Fibroblast of skin of scalp (primary cell): ENCODE data around the gene DAB1.

Experiments used
- DNase-seq: peaks from one replicate; pipeline ENCODE4 v3.0.0-alpha.2; 2013

The DAB1 gene

DNA sequence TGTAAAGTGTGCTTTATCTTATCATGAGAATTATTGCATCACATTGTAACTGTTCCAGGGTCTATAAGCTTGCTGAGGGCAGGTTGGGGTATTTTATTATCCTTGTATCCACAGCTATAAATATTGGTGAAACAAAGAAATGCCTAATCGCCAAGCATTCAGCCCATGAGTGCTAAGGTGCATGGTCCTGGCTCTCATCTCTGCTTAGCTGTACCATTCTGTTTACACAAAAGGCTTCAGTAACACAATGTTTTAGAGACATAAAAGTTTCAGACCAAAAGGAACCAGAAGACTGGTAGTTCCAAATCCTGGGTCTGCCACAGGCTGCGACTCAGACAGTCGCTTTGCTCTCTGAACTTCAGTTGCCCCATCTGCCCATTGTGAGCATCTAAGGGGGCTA, 358.4 kb downstream of the DAB1 start:
- no peak for DNase-seq

DNA sequence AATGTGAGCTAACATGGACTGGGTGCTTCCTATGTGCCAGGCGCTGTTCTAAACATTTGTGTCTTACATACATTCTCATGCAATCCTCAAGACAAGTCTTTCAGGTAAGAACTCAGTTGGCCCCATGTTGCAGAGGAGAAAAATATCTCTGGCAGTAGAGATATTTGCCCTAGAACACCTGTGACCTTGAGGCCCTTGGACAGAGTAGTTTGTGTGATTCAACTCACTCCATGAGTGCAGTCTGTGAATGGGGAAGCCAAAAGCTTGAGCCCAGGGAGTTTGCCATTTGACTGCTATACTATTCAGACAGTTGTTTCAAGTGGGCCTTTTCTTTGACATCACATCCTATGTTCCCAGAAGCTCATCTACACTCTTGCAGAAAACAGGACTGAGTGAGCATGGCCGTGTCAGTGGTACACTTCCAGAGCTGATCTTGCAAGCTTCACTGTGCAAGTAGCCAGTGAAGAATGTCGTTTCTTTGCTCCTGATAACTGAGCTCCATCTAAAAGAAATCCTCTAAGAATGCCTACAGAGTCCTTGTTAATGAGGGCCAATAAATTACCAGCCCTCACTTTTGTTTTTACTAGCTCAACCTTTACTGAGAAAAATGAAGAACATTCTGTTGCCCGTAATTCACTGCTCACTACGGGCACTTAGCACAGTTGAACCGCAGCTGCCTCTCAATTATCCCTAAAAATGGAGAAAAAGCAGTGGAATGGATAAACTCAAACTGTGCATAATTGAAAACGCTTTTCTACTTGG, 359.3 kb downstream of the DAB1 start:
- no peak for DNase-seq

DNA sequence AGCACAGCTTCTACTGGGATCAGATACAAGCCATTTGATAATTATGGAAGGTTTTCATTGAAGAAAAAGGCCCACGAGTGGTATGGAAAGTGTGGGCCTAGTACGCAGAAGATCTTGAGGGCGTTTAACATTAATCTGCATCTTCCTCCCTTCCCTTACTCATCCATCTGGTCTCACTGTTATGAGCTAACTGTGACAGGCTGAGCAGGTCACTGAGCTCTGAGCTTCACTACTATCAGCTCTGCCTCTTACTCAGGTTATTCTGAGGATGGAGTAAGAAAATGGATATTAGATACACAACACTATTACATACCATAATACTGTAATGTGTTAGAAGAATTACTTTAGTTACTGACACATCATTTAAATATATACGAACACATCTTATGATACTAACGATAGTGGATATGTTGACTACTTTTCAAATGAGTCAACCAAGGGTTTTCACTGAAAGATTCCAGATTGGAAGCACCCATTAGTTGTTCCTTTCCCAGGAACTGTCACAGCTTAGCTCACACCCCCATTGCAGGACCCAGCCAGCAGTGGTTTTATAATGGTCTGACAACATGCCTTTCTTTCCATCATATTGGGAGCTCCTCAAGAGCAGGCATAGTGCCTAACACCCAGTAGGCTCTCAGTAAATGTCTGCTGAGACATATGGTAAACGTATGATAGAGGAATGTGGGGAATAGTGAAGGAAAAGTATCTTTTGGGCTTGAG, 360.3 kb downstream of the DAB1 start:
- DNase-seq: peak; percentile 29

DNA sequence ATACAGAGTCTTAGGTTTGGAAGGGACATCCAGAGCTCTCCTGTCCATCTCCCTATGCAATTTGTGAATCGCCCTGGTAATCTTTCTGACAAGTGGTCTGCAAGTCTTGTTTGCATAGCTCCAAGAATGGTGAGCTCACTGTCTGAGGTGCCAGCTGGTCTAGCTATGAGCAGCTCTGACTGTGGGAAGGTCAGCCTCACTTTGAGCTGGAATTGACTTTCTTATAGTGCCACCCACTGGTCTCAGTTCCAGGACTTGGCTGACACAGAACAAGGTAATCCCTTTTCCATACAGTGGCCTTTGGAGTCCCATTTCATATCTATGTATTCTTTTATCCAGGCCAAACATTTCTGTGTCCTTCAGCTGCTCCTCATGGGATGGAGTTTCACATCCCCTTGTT, 362.5 kb downstream of the DAB1 start:
- DNase-seq: peak; percentile 51

DNA sequence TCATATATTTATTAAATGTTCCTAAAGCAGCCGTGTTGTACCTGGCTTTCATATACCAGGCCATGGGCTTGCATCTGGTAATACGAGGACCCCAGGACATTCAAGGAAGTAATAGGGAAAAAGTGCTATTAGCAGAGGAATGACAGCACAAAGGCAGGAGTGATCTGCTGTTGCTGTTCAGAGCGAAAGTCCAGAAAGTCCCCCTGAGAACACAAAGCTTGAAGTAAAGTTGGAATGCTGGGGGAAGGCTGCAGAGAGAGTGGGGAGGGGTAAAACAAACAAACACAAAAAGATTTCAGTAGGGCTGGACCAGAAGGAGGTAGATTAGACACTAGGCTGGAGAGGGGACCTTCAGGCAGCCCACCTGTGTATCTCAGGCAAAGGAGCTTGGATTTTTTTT, 363.4 kb downstream of the DAB1 start:
- no peak for DNase-seq

DNA sequence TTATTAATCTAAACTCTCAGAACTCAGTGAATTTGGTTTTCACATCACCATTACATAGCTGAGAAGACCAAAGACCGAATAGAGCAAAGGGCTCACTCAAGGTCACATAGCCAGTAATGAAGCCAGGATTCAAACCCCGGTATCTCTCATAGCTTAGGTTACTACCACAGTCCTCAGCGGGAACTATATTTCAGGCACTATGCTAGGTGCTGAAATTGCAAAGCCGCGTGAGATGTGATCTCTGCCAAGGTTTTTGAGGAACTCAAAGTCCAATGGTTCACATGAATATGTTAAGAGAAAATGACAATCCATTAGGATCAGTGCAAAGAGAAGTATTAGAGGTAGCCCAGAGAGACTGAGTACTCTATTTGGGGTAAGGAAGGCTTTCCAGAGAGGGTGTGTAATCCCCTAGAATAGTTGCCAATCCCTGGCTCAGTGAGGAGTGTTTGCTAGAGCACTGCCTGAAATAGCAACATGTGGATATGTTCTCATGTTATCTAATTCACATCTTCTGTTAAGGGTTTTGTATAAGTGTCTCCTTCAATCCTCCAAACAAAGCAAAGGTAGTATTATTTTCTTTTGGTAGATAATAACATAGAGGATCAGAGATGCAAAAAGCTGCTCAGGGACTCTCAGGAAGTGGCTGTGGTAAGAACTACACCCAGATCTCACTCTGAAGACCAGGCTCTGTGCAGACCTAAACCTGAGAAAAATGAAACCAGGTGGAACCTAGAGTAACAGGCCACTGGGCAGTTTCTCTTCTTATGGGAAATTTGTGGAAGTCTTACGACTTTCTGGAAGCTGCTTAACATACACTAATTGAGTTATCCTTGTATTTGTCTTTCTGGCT, 365.0 kb downstream of the DAB1 start:
- no peak for DNase-seq

DNA sequence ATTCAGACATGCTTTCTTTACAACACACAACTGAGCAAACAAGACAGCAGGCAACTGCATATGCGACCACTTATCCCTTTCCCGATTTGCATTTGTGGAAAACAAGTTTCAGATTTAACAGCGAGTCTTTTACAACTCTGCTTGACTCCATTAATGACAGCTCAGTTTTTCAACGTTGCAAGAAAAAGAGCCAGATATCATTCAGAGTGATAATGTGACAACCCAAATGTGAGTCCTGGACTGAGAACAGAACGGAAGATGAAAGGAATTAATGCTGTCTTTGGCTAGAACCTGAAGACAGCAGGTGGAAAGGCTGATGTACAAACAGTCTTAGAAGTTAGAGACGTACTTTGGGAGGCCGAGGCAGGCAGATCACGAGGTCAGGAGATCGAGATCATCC, 375.0 kb downstream of the DAB1 start:
- no peak for DNase-seq

DNA sequence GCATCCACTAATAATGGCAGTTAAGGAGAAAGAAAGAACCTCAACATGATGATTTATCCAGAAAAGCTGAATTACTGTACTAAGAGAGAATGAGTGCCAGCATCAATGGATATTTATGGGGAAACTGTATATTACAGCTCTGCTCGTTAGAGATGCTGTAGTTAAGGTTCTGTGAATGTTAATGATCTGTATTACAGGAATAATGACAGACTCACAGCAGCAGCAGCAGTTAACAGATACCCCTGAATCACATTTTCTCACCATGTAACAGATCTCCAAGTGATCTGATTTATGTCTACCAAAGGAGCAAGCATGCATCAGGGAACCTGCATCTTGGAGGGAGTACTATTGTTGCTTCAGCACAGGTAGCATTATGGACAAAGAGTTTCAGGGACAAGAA, 377.4 kb downstream of the DAB1 start:
- no peak for DNase-seq

DNA sequence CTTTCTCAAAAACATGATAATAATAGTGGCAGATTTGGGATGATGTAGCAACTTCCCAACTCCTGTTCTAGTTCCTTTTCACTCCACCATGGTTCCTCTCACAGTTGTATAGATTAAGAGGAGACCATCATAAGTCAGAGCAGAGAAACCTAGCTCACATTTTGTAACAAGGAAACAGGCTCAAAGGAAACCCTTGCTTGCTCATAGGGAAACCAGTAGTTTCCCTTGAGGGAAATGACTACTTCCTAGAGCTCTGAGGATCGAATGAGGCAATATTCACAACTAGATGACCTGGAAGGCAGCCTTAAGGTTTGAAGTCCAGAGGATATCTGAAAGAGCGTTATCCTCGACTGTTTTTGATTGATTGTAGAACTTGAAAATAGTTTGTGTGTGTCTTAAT, 382.0 kb downstream of the DAB1 start:
- no peak for DNase-seq

DNA sequence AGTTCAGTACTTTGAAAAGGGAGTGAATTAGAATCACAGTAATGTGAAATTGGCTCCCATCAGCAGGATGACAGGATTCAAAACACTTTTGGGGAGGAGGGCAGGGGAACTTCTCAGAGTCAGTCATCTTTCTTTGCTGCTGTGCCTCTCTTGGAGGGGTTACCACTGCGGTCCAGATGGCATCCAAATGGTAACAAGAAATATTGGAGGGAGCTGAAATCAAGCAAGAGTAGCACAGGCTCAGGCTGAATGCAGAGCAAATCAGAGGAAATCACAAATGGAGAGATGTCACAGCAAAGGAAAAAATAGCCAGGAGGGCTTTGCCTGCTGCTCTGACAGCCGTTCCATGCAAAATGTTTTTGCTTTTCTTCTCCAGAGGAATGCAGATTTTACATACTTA, 383.0 kb downstream of the DAB1 start:
- DNase-seq: no peak

DNA sequence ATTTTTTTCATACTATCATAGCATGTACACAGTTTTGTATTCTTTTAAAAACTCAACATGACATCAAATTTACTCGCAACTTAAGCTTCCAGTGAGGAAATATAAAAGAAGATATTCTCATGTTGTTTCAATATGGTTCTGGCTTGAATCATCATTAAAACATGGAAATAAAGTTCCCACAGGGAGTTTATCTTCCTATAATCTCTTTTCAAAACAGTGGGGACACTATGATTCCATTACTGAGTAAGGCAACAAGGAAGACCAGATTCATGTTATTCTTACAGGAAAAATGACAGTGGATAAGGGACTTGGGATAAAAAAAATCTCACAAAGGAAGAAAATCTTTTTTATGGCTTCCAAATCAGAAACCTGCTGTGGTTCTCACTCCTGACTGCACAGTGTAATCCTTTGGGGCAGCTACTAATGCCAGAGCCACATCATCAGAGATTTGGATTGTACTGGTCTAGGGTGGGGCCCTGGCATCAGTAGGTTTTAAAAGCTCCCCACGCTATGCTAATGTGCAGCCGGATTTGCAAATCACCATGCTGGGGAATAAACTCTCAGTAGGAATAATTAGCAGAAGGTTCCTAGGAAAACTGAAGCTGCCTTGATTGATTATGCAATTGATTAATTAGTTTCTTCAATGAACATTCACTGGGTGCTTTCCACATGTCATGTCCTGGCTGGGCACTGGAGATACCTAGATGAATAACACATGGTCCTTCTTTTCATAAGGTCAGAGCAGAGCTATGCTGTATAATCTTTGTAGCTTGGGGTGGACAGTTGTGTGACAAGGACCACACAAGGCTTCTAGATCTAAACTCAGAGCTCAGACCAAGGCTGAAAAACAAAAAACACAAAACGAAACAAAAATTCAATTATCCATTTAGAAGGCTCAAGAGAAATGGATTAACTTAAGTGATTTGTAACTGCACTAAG, 386.9 kb downstream of the DAB1 start:
- peak; percentile 32 for DNase-seq

DNA sequence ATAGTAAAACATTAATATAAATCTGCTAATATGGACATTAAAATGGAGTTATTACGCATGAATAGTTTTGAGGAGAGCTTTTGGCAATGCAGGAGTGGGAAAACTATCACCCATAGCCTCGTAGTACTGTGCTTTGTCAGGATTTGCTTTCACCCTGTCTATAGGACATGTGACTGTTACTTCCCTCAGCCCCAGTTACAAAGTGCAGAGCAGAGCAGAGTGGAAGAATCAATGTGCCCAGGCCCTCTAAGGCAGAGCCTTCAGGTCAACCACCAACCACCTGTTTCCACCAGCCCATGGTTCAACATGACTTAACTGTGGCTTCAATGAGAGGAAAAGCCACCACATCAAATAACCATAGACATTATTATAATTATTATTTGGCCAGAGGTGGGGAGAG, 389.1 kb downstream of the DAB1 start:
- DNase-seq: no peak

DNA sequence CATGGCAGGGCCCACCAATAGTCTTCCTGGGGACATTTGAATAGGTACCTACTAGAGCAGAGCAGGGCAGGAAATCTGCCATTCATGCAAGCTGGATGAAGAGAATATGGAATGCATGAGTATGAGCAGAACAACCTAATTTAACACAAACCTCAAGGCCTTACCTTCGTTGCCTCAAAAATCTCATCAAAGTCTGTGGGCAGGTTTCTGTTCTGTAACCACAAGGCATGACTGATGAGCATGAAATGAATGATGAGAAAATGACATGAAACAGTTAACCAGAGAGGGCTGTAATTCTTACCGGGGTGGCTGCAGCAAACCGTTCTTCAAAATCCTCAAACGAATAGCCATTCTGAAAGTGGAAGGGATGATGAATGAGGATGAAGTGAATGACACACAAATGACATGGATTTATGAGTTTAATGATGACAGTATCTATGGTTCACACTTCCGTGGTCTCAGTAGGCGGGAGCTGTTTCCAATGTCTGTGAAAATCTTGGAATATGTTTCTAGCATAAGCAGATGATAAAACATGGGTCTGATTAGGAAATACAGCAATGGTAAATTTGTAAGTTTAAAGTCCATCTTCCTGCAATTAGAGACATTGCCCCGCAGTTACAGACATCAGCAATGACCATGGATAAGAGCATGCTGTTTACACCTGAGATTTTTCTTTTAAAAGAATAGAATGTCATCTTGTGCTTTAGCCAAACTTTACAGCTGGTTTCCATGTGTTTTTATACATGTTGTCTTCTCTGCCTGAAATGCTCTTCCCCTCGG, 390.4 kb downstream of the DAB1 start:
- DNase-seq: no peak

DNA sequence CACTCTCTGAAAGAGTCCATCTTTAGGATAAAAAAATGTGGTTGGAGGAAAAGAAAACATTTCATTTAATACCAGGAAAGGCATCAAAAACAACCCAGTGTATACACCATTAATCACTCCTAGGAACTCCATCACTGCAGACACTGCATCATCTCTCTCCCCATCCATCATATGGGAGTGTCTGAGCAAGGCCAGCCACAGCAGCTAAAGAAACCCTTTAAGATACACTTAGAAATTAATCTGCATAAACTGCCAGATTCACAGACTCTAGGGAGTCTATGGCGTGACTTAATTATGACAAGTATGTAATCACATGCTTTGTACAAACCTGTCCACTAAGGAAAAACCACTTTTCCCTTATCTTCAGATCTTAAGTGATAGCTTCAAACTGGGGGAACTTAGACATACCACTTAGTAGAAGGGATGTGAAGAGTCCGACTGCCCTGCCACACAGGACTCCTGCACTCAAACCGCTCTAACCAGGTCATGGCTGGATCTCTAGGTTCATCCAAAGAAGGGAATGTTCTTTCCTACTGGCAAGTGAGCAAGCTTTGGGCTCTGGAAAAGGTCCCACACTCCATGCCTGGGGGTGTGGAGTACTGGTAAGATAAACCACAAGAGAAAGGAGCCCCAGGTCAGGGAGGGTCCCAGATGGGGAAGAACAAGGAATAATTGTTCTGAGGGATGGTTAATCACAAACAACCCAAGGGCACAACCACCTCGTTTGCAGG, 397.1 kb downstream of the DAB1 start:
- peak; percentile 0 for DNase-seq

DNA sequence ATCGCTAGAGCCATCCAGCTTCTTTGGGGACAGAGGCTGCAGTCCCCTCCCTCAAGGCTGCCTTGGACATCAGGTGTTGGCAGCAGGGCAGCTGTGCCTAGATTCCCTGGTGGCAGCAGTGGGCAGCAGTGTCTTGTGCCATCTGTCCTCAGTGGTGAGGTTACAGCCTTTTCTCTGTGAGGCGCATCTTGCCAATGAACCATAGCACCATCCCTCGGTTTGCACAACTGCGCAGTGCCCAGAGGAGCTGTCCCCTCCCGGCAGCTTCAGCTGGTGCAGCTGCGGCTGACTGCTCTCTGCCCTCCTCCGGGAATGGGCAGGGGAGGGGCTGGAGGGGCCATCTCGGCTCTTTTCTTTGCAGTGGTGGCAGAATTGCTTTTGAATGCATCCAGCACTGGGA, 399.0 kb downstream of the DAB1 start:
- no peak for DNase-seq

DNA sequence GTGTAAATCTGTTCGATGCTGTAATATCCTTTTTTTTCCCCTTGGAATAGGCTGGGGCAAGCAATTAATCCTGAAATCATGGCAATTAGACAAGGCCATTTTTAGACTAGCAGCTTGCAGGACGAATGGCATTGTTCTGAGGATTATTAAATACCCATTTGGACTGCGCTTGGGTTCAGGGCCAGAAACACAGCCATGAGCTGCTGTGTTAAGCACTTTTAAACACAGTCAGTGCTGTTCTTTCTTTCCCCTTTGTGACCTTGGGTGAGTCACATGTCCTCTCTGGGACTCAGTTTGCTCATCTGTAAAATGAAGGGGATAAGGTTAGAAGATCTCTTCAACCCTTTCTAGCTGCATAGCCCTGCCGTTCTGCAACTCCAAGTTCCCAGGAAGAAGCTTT, 399.4 kb downstream of the DAB1 start:
- no peak for DNase-seq

DNA sequence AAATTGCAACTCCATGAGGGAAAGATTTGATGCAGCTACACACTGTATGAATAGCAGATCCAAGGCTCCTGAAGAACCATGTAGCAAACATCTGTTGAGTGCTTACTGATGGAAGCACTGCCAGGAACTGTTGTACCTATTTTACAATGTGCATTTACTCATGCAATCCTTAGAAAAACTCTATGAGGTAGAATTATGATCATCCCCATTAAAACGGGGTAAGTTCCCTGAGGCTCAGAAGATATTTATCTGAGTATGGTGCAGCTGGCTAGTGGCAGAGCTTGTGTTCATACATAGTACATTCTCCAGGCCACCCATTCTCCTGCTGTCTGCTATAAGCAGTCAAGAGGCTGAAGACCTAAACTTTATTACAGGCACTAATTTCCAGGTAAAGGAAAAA, 403.6 kb downstream of the DAB1 start:
- no peak for DNase-seq

DNA sequence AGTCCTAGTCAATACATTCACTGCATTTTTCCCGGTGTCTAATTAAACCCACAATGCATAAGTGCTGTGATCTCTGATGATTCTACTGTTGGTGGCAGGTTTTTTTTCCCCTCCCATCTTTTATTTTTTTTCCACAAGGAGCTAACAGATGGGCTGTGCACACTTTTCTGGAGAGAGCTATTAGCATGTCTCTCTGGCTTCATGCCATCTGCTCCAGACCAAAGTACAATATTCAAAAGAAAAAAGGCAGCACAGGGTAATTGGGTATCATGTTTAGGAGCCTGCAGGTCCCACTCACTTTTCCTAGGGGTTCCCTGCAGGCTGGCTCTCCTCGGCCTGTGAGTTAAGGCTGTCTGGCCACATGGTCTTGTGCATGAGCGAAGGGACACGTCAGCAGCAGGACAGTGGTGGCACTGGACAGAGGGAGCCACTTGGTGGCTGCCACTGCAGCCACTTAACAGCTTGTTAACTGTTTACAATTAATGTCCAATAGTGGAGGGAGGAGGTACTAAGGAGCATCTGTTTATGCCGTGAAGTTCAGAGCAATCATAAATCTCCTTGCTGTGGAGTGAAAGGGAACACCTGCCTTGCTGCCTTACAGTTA, 404.5 kb downstream of the DAB1 start:
- no peak for DNase-seq

DNA sequence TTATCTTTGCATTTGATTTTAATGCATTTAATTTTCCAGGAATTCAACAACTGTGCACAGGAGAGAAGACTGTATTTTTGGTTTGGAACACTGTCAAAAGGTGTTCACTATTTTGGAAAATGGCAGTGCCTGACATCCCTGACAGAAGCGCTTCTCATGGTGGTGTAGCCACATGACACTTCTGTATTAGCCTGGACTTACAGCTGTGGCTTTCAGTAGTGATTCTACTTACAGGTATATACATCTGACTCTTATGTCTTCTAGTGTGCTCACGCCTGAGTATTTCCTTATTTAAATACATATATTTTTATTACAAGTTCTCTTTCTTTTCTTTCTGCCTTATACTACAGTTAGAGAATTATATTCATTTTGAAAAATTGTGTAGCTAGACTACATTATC, 405.7 kb downstream of the DAB1 start:
- no peak for DNase-seq

DNA sequence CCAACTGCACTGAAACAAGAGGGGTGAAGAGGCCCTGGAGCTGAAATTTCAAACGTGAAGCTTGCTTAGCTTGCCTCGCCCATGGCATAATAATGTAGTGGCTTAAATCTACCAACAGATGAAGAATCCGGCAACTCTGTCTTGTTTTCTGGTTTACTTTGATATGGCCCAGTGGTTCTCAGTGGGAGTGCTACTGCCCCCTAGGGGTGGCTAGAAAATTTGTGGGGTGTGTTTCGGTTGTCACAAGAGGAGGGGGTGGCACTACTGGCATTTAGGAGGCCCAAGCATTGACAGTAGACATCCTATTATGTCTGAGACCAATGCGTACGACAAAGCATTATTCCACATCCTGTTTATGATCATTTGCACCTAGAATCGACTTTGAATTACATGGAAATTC, 406.1 kb downstream of the DAB1 start:
- no peak for DNase-seq
